Skin epidermis (tissue), 12 donors: Measurements from ENCODE around the gene STEAP3.
A peak's percentile ranks its signal among the peaks of the same experiment; 100 is the strongest.

Experiments used
- H3K27ac ChIP-seq, 21 experiments: fragments of 200-600 bp; sonication (generic) in 11 of 21; one replicate each; pipeline ENCODE4 v1.5.0; 2020; ENCODE audit warnings: mild to moderate bottlenecking in 3 of 21, inconsistent platforms in 2 of 21, moderate library complexity in 2 of 21
- H3K4me3 ChIP-seq, 7 experiments: fragments of 200-600 bp; sonication (generic) in 2 of 7; one replicate each; pipeline ENCODE4 v1.5.0; 2020; ENCODE audit warnings: inconsistent platforms in 2 of 7, mild to moderate bottlenecking in 2 of 7, moderate library complexity in 1 of 7

The STEAP3 gene

DNA sequence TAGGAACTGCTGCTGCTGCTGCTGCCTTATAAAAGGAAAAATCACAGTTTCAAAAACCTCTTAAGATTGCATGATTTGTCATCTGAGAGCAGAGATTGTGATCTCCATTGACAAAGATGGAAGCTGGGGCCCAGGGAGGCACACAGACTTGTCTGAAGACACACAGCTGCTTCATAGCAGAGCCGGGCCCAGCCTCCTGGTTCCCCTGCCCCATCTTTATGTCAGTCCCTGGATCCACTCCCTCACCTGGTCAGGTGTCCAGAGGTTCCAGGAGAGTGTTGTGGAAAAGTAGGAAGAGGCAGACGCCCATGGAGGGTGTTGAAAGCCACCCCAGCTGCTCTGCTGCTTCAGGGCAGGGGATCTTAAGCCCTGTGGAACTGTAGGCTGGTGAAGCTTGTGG is 20.0 kb downstream of the STEAP3 start:
- Histone ChIP-seq H3K27ac (no peak overlapping the region), H3K4me3 (no peak overlapping the region)

DNA sequence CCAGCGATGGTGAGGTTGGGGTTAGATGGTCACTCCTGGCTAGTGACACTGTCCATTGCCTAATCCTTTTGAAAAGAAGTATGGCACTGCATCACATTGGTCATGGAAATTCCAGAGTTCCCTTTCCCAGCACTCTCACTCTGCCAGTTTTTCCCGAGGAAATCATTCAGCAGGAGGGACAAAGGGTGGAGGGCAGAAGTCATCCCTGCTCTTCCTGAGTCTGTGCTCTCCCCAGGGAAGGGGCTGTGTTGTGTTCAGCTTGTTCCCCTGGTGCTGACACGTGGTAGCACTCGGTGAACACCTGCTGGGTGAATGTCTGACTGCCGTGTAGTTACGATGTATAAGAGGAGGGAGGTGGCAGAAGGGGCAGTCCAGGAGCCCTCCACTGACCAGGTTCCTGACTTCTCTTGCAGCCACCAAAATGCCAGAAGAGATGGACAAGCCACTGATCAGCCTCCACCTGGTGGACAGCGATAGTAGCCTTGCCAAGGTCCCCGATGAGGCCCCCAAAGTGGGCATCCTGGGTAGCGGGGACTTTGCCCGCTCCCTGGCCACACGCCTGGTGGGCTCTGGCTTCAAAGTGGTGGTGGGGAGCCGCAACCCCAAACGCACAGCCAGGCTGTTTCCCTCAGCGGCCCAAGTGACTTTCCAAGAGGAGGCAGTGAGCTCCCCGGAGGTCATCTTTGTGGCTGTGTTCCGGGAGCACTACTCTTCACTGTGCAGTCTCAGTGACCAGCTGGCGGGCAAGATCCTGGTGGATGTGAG is 21.6 kb downstream of the STEAP3 start:
- H3K4me3 ChIP-seq, result no peak overlapping the region

DNA sequence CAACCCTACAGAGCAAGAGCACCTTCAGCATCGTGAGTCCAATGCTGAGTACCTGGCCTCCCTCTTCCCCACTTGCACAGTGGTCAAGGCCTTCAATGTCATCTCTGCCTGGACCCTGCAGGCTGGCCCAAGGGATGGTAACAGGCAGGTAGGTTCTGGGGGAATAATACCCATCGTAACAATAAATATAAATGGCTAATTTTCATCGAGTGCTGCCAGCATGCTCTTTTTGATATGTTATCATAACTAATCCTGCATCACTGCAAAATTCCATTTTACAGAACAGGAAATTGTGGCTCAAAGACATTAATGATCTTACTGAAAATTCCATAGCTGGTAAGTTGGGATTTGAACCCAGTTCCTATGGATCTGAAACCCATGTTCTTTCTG is 22.2 kb downstream of the STEAP3 start:
- H3K27ac ChIP-seq, result no peak overlapping the region
- no peak overlapping the region for H3K4me3 ChIP-seq

More for the DNA sequence above, 21.6 kb downstream of the STEAP3 start:
- H3K27ac ChIP-seq, result no peak overlapping the region

DNA sequence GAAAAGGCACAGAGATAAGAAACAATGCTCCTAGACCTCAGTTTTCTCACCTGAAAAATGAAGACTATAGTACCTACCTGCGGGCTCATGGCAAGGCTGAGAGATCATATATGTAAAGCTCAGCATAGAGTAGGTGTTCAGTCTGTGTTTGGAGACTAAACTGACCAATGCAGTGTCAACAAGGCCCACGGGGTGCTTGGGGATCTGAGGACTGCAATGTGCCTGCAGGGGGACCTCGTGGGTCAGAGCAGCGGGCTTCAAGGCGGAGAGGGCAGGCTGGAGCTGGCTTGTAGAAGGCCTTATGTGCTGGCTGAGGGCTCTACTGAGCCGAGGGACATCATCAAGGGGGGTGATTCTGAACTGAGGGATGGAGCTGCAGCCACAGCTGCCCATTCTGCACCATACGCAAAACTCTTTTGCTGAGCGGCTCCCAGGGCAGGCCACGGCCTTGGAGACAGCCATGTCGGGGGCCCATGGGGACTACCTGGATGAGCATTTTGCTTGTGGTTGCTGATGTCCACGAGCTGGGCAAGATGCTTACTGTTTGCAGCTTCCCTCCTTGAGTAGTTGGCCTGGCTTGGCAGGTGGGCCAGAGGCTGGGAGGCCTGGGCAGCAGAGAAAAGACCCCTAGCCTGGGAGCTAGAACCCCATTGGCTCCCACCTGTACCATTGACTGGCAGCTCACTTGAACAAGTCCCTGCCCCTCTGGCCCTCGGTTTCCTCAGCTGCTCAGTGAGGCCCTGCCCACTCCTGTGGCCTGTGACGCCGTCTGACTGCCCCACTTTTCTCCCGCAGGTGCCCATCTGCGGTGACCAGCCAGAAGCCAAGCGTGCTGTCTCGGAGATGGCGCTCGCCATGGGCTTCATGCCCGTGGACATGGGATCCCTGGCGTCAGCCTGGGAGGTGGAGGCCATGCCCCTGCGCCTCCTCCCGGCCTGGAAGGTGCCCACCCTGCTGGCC is 23.5 kb downstream of the STEAP3 start:
- no peak overlapping the region for H3K4me3 ChIP-seq

DNA sequence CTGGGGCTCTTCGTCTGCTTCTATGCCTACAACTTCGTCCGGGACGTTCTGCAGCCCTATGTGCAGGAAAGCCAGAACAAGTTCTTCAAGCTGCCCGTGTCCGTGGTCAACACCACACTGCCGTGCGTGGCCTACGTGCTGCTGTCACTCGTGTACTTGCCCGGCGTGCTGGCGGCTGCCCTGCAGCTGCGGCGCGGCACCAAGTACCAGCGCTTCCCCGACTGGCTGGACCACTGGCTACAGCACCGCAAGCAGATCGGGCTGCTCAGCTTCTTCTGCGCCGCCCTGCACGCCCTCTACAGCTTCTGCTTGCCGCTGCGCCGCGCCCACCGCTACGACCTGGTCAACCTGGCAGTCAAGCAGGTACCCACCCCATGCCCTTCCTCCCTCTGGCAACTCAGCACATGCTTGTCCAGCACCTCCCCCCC is 24.2 kb downstream of the STEAP3 start:
- peak overlapping the region in 1 of 21 experiments; percentile 34 for H3K27ac ChIP-seq
- no peak overlapping the region for H3K4me3 ChIP-seq

More for the DNA sequence above, 23.5 kb downstream of the STEAP3 start:
- H3K27ac ChIP-seq, result peak overlapping the region in 1 of 21 experiments; percentile 34

DNA sequence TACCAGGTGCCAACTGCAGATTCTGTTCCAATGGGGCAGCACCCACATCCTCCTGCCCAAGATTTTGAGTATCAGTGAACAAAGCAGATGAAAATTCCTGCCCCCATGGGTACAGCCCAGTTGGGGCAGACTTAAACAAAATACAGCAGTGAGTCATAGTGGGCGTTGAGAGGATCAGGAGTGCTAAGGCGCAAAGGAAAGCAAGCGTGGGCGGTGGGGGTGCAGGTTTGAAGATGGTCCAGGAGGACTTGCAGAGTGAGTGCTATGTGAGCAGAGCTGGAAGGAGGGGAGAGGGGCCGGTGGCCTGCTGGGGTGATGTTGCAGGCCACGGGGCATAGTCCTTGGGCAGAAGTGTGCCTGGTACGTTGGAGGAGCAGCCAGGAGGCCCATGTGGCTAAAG is 24.7 kb downstream of the STEAP3 start:
- Histone ChIP-seq H3K4me3 (no peak overlapping the region), H3K27ac (peak overlapping the region in 2 of 21 experiments; percentile 34 to 60)

DNA sequence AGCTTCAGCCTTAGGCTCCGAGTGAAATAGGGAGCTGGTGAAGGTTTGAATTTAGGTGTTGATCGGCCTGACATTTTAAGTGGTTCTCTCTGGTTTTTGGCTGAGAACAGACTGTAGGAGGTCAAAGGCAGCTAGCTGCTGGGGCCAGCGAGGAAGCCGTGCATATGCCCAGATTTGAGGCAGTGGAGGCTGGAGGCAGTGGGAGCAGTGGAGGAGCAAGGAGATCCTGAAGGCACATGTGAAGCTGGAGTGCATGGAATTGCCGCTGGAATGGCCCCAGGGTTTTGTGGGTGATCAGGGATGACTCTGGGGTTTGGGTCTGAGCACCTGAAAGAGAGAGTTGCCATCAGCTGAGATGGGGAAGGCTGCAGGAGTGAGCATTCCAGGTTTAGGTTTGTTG is 25.1 kb downstream of the STEAP3 start:
- peak overlapping the region in 1 of 21 experiments; percentile 60 for H3K27ac ChIP-seq
- H3K4me3 ChIP-seq, result no peak overlapping the region

DNA sequence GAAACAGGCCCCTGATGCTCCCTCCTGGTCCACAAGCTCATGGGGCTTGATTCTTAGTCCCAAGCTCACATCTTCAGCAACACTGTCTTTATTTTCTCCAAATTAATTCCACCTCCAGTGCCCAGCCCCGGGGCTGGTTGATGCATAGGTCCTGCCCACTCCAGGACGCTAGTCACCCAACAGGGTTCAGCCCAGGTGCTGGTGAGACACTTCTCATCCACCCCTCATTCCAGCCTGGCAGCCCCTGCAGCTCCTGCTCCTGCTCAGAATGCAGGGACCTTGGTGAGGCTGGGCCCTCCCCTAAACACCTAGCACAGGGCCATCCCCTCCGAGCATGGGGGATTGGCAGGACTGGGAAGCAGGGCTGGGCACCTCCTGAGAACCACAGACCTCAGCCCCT is 25.7 kb downstream of the STEAP3 start:
- peak overlapping the region in 1 of 21 experiments; percentile 60 for H3K27ac ChIP-seq
- H3K4me3 ChIP-seq, result no peak overlapping the region

DNA sequence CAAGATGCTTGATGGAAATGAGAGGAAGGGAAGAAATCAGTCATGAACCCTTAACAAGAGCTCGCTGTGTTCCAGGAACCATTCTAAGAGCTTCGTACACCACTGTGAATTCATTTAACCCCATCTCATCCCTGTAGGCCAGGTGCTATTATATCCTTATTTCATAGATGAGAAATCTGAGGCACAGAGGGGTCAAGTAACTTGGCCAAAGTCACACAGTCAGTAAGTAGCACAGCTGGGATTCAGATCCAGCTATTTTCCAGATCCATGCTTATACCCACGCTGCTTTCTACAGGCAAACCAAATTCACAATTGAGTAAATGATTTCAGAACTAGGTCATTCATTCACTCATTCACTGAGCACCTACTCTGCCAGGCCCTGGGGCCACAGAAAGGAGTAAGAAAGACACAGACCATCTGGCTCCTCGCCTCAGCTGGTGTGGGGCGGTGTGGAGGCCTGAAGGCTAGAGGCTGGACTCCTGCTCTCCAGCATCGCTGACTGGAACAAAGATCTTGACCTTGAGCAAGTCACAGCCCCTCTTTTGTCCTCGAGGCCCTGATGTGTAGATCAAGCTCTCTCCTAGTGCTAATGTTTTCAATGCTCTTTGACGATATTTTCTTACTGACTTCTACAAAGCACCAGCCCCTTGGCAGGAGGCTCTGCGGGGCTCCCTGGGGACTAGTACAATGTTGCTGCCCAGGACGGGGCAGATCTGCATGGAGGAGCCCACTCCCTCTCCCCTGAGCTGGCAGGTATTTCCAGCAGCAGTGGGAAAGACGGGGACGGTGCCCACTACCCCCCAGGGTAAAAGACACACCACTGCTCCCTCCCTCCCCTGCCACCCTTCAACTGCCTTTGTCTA is 26.5 kb downstream of the STEAP3 start:
- H3K4me3 ChIP-seq, result no peak overlapping the region
- H3K27ac ChIP-seq, result peak overlapping the region in 1 of 21 experiments; percentile 16

DNA sequence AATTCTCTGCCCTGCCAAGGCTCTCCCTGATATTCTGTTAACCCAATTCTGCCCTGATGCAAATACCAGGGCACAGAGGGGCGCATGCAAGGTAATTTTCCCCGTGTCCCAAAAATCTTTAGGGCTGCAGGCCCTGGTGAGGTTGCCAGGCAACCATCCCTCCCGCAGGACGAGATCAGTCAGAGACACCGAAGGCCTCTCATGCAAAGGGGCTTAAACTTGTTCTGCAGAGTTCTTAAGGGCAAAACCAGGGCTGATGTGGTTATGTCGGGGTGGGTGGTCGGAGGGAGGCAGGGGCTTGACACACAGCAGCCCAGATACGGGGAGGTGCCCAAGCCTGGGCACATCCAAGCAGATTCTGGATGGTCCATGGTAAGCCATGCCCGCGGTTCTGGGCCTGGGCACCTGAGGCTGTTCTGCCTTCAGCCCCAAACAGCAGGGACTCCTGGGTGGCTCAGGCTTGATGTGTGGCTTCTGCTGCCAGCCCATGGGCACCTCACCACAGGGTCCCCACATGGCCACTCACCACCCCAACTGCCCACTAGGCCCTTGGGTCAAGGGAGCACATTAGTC is 27.2 kb downstream of the STEAP3 start:
- Histone ChIP-seq H3K27ac (no peak overlapping the region), H3K4me3 (no peak overlapping the region)

DNA sequence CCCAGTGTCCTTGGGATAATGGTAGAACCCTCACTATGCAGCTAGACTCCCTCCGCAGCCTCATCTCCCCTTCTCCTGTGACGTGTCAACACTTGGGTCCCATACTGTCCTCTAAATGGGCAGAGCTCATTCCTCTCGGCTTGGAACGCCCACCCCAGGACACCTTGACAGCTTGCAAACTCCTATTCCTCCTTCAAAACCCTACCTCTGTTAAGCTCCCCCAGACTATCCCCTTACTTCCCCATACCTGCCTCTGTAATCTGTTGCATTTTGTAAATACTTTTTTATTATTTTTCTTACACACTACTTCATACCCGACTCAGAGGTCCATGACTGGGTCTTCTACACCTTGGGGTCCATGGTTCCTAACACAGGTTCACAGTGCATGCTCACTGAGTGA is 28.0 kb downstream of the STEAP3 start:
- no peak overlapping the region for H3K4me3 ChIP-seq
- H3K27ac ChIP-seq, result peak overlapping the region in 2 of 21 experiments; percentile 51 to 81

DNA sequence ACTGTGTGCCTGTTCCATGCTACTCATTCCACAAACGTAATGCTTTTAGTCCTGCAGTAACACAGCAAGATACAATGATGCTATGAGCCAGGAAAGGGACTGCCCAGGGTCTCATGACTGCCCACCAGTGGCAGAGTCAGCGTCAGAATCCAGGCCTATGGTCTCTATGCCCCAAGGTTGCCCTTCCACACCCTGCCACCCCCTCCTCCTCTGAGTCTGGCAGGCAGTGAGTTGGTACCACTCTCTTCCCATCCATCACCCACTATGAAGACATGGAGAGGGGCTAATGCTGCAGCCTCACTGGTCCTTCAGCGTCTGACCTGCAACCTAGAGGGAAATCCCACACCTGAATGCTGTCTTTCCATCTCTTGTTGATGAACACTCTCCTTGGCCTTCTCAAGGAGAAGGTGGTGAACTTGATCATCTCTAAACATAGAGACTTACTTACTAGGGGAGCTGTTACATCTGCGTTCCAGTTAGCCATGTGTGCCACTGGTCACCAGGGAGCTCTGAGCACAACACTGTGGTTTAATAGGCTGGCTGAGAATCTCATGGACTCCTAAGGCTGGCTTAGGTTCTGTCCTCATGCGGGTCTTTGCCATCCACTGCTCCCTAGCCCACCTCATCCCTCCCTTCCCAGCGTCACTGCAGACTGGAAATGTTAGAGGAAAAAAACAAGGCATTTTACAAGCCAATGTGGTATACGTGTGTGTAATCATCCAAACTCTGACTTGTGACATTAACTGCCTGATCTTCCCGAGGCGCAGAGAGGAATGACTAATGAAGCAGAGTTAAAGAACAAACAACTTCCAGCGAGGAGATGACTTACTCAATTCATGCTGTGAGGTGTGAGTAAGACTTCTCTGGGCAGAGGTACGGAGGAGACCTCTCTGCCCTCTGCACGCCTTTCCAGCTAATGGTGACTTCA is 28.8 kb downstream of the STEAP3 start:
- no peak overlapping the region for H3K4me3 ChIP-seq
- peak overlapping the region in 10 of 21 experiments; percentile 0 to 81 (median 46) for H3K27ac ChIP-seq

DNA sequence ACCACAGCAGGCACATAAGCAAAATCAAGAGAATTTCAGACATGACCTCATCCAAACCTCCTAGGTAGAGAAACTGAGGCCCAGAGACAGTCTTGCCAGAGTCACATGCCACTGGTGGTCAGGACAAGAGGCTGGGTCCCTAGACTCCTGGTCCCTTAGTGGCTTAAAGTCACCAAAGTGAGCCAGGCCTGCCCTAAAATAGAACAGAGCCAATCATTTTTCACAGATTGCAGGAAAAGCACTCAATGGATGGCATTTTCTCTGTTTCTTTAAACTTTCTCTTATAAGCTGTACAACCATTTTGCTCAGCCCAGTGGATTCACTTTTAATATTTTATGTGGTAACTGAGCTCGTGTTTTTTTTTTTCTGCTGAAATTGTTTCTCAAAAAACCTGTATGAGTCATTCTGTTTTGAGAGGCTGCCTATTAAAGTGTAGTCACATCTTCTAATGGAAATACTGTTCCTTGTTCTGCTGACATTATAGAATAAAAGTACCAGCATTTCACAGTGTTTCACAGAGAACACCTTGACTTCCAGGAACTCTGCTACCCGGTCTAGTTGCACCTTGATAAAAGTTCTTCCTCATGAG is 29.6 kb downstream of the STEAP3 start:
- peak overlapping the region in 10 of 21 experiments; percentile 0 to 81 (median 46) for H3K27ac ChIP-seq
- no peak overlapping the region for H3K4me3 ChIP-seq

DNA sequence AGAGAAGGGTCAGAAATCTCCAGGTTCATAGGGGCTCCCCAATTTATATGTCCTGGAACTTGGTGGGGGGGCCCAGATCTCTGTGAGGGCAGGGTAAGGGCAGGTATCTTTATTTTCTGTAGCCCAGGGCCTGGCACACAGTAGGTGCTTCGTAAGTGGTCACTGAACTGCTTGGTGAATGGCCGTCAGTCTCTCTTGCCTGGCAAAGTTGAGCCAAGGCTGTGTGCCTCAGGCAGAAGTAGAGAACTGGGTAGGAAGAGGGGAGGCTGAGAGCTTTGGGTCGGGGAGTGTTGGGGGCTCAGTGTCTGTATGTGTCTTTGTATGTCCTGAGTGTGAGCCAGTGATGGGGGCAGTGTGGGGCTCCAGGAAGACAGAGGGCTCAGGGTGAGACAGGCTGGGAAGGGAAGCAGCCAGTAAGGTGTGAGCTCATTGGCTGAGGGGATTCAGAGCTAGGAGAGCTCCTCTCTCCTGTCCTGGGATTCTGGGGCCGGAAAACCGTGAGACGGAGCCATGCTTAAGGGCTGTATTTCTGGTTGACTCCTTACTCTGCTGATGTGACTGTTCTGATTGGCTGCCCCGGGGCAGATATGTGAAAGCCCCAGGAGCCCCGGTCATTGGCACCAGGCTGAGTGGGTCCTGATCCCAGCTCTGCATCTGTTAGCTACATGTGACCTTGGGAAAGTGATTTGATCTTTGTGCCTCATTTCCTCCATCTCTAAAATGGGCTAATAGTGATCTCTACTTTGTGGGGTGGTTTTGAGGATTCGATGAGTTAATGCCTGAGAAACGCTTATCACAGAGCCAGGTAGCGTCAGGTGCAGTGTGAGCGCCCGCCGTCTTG is 30.3 kb downstream of the STEAP3 start:
- Histone ChIP-seq H3K4me3 (no peak overlapping the region), H3K27ac (peak overlapping the region in 3 of 21 experiments; percentile 17 to 81 (median 47))

DNA sequence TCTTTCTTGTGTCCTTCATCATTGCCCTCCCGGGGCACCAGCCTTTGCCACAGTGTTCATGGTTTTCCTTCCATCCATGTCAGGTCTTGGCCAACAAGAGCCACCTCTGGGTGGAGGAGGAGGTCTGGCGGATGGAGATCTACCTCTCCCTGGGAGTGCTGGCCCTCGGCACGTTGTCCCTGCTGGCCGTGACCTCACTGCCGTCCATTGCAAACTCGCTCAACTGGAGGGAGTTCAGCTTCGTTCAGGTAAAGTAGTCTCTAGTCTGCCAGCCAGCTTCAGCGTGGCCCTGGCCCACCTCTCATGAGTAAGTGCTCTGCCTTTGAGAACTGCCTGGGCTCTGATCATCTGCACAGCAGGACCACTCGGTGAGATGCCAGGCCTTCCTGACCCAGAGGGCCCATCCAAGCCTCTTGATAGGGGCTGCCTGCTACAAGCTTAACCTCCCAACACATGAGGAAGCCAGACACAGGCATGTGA is 31.0 kb downstream of the STEAP3 start:
- Histone ChIP-seq H3K27ac (no peak overlapping the region), H3K4me3 (no peak overlapping the region)

DNA sequence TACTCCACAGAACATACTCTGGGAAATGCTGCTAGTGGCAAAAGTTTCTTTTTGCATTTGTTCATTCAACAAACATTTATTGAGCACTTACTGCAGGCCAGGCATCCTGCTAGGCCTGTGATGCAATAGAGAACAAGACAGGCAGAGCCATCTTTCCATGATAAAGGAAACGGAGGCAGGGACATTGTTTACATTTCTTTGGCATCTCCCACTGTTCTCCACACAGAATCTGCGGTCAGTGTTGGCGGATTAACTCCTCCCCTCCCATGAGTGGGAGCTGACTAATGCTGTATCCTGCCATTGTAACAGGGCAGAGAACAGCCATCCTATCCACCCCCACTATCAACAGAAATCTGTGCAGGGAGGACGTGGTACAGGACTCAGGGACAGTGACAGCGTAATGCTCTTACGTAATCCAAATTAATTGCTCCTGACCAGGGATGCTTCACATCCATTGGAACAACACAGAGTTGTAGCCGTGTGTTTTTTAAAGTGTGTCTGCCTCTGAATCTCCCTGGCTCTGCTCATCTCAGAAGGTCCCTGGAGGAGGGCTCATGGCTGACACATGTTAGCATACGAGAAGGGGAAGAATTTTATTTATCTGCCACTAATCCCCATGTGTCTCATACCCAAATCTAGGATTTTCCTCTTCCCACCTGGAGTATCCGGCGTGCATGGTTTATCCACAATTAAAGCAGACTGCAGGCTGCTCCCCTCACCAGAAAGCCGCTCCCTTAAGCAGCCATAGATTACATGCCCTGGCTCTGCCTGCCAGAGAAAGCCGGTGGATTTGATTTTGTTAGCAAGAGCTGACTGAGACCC is 32.3 kb downstream of the STEAP3 start:
- Histone ChIP-seq H3K4me3 (no peak overlapping the region), H3K27ac (peak overlapping the region in 3 of 21 experiments; percentile 21 to 48 (median 22))
